ENCODE measurements around the gene ACTA2.

The ACTA2 gene

GRCh38 chr10:88949051-88949450, 3.5 kb downstream of the ACTA2 start:
- Histone ChIP-seq H3K4me3 (ENCODE audit: low read depth in 1 of 2, low read length in 2 of 2) (peak overlapping the region; percentile 17 to 87), H3K27ac (ENCODE audit: low read depth, low read length) (peak overlapping the region; percentile 93), H3K4me1 (ENCODE audit: insufficient read depth, low read length) (peaks cover 44% of the 10 kb centered on the region), H3K36me3 (ENCODE audit: insufficient read depth, low read length) (peaks cover 45% of the 10 kb centered on the region), H3K9ac (ENCODE audit: low read length) (peak overlapping the region; percentile 98), H3K9me3 (ENCODE audit: low read length) (no peaks in the 10 kb centered on the region), H3K27me3 (ENCODE audit: control insufficient read depth in 1 of 2, insufficient read depth in 2 of 2, low read length in 2 of 2) (no peaks in the 10 kb centered on the region)

GRCh38 chr10:88946965-88947590, 5.5 kb downstream of the ACTA2 start:
- peak overlapping the region; percentile 98 for H3K9ac ChIP-seq (ENCODE audit: low read length)
- H3K27me3 ChIP-seq (ENCODE audit: control insufficient read depth in 1 of 2, insufficient read depth in 2 of 2, low read length in 2 of 2) = no peaks in the 10 kb centered on the region
- peak overlapping the region; percentile 35 for H3K27ac ChIP-seq (ENCODE audit: low read depth, low read length)
- peaks cover 52% of the 10 kb centered on the region for H3K4me1 ChIP-seq (ENCODE audit: insufficient read depth, low read length)
- H3K9me3 ChIP-seq (ENCODE audit: low read length) = no peaks in the 10 kb centered on the region
- H3K36me3 ChIP-seq (ENCODE audit: insufficient read depth, low read length) = peaks cover 65% of the 10 kb centered on the region
- H3K4me3 ChIP-seq (ENCODE audit: low read depth in 1 of 2, low read length in 2 of 2) = peak overlapping the region in 1 of 2 donors; percentile 87

- peaks cover 73% of the 10 kb centered on the region for H3K36me3 ChIP-seq (ENCODE audit: insufficient read depth, low read length)
- peaks cover 60% of the 10 kb centered on the region for H3K4me1 ChIP-seq (ENCODE audit: insufficient read depth, low read length)
- peak overlapping the region; percentile 24 for H3K27ac ChIP-seq (ENCODE audit: low read depth, low read length)
- H3K27me3 ChIP-seq (ENCODE audit: control insufficient read depth in 1 of 2, insufficient read depth in 2 of 2, low read length in 2 of 2) = no peaks in the 10 kb centered on the region
- no peak overlapping the region for H3K4me3 ChIP-seq (ENCODE audit: low read depth in 1 of 2, low read length in 2 of 2)
- no peaks in the 10 kb centered on the region for H3K9me3 ChIP-seq (ENCODE audit: low read length)
- H3K9ac ChIP-seq (ENCODE audit: low read length) = no peak overlapping the region
These were observed 6.4 kb downstream of the ACTA2 start for GRCh38 chr10:88946200-88946599.

GRCh38 chr10:88944813-88945212, 7.8 kb downstream of the ACTA2 start:
- peaks cover 87% of the 10 kb centered on the region for H3K36me3 ChIP-seq (ENCODE audit: insufficient read depth, low read length)
- H3K4me1 ChIP-seq (ENCODE audit: insufficient read depth, low read length) = peaks cover 70% of the 10 kb centered on the region
- H3K9me3 ChIP-seq (ENCODE audit: low read length) = no peaks in the 10 kb centered on the region
- H3K4me3 ChIP-seq (ENCODE audit: low read depth in 1 of 2, low read length in 2 of 2) = no peak overlapping the region
- H3K9ac ChIP-seq (ENCODE audit: low read length) = peak overlapping the region; percentile 2
- H3K27me3 ChIP-seq (ENCODE audit: control insufficient read depth in 1 of 2, insufficient read depth in 2 of 2, low read length in 2 of 2) = no peaks in the 10 kb centered on the region
- H3K27ac ChIP-seq (ENCODE audit: low read depth, low read length) = peak overlapping the region; percentile 43

GRCh38 chr10:88943778-88944177, 8.8 kb downstream of the ACTA2 start:
- Histone ChIP-seq H3K4me3 (ENCODE audit: low read depth in 1 of 2, low read length in 2 of 2) (peak overlapping the region in 1 of 2 donors; percentile 12), H3K27ac (ENCODE audit: low read depth, low read length) (peak overlapping the region; percentile 4), H3K9me3 (ENCODE audit: low read length) (no peaks in the 10 kb centered on the region), H3K36me3 (ENCODE audit: insufficient read depth, low read length) (peaks cover 94% of the 10 kb centered on the region), H3K27me3 (ENCODE audit: control insufficient read depth in 1 of 2, insufficient read depth in 2 of 2, low read length in 2 of 2) (no peaks in the 10 kb centered on the region), H3K4me1 (ENCODE audit: insufficient read depth, low read length) (peaks cover 73% of the 10 kb centered on the region), H3K9ac (ENCODE audit: low read length) (no peak overlapping the region)

GRCh38 chr10:88941026-88941425, 11.5 kb downstream of the ACTA2 start:
- Histone ChIP-seq H3K27ac (ENCODE audit: low read depth, low read length) (peak overlapping the region; percentile 46), H3K27me3 (ENCODE audit: control insufficient read depth in 1 of 2, insufficient read depth in 2 of 2, low read length in 2 of 2) (no peaks in the 10 kb centered on the region), H3K4me3 (ENCODE audit: low read depth in 1 of 2, low read length in 2 of 2) (no peak overlapping the region), H3K9ac (ENCODE audit: low read length) (peak overlapping the region; percentile 12), H3K9me3 (ENCODE audit: low read length) (no peaks in the 10 kb centered on the region), H3K4me1 (ENCODE audit: insufficient read depth, low read length) (peaks cover 61% of the 10 kb centered on the region), H3K36me3 (ENCODE audit: insufficient read depth, low read length) (peaks cover 97% of the 10 kb centered on the region)

- no peak overlapping the region for H3K4me3 ChIP-seq (ENCODE audit: low read depth in 1 of 2, low read length in 2 of 2)
- peaks cover 96% of the 10 kb centered on the region for H3K36me3 ChIP-seq (ENCODE audit: insufficient read depth, low read length)
- peaks cover 52% of the 10 kb centered on the region for H3K4me1 ChIP-seq (ENCODE audit: insufficient read depth, low read length)
- peak overlapping the region; percentile 35 for H3K27ac ChIP-seq (ENCODE audit: low read depth, low read length)
- no peak overlapping the region for H3K9ac ChIP-seq (ENCODE audit: low read length)
- no peaks in the 10 kb centered on the region for H3K27me3 ChIP-seq (ENCODE audit: control insufficient read depth in 1 of 2, insufficient read depth in 2 of 2, low read length in 2 of 2)
- no peaks in the 10 kb centered on the region for H3K9me3 ChIP-seq (ENCODE audit: low read length)
These were observed 13.6 kb downstream of the ACTA2 start for GRCh38 chr10:88938938-88939337.

GRCh38 chr10:88938039-88938438, 14.5 kb downstream of the ACTA2 start:
- H3K36me3 ChIP-seq (ENCODE audit: insufficient read depth, low read length) = peaks cover 87% of the 10 kb centered on the region
- H3K4me3 ChIP-seq (ENCODE audit: low read depth in 1 of 2, low read length in 2 of 2) = no peak overlapping the region
- no peaks in the 10 kb centered on the region for H3K27me3 ChIP-seq (ENCODE audit: control insufficient read depth in 1 of 2, insufficient read depth in 2 of 2, low read length in 2 of 2)
- peak overlapping the region; percentile 8 for H3K27ac ChIP-seq (ENCODE audit: low read depth, low read length)
- H3K9me3 ChIP-seq (ENCODE audit: low read length) = no peaks in the 10 kb centered on the region
- H3K4me1 ChIP-seq (ENCODE audit: insufficient read depth, low read length) = peaks cover 44% of the 10 kb centered on the region
- no peak overlapping the region for H3K9ac ChIP-seq (ENCODE audit: low read length)

- H3K4me1 ChIP-seq (ENCODE audit: insufficient read depth, low read length) = peaks cover 41% of the 10 kb centered on the region
- no peaks in the 10 kb centered on the region for H3K27me3 ChIP-seq (ENCODE audit: control insufficient read depth in 1 of 2, insufficient read depth in 2 of 2, low read length in 2 of 2)
- peaks cover 73% of the 10 kb centered on the region for H3K36me3 ChIP-seq (ENCODE audit: insufficient read depth, low read length)
- H3K4me3 ChIP-seq (ENCODE audit: low read depth in 1 of 2, low read length in 2 of 2) = no peak overlapping the region
- H3K27ac ChIP-seq (ENCODE audit: low read depth, low read length) = peak overlapping the region; percentile 60
- H3K9ac ChIP-seq (ENCODE audit: low read length) = no peak overlapping the region
- no peaks in the 10 kb centered on the region for H3K9me3 ChIP-seq (ENCODE audit: low read length)
These were observed 15.9 kb downstream of the ACTA2 start for GRCh38 chr10:88936656-88937055.

- H3K36me3 ChIP-seq (ENCODE audit: insufficient read depth, low read length) = peaks cover 58% of the 10 kb centered on the region
- no peaks in the 10 kb centered on the region for H3K9me3 ChIP-seq (ENCODE audit: low read length)
- H3K27ac ChIP-seq (ENCODE audit: low read depth, low read length) = peak overlapping the region; percentile 54
- H3K4me3 ChIP-seq (ENCODE audit: low read depth in 1 of 2, low read length in 2 of 2) = no peak overlapping the region
- no peak overlapping the region for H3K9ac ChIP-seq (ENCODE audit: low read length)
- no peaks in the 10 kb centered on the region for H3K27me3 ChIP-seq (ENCODE audit: control insufficient read depth in 1 of 2, insufficient read depth in 2 of 2, low read length in 2 of 2)
- peaks cover 27% of the 10 kb centered on the region for H3K4me1 ChIP-seq (ENCODE audit: insufficient read depth, low read length)
These were observed 17.5 kb downstream of the ACTA2 start for GRCh38 chr10:88934900-88935672.

- Histone ChIP-seq H3K9me3 (ENCODE audit: low read length) (no peaks in the 10 kb centered on the region), H3K4me3 (ENCODE audit: low read depth in 1 of 2, low read length in 2 of 2) (no peak overlapping the region), H3K27me3 (ENCODE audit: control insufficient read depth in 1 of 2, insufficient read depth in 2 of 2, low read length in 2 of 2) (no peaks in the 10 kb centered on the region), H3K9ac (ENCODE audit: low read length) (no peak overlapping the region), H3K36me3 (ENCODE audit: insufficient read depth, low read length) (peaks cover 42% of the 10 kb centered on the region), H3K27ac (ENCODE audit: low read depth, low read length) (no peak overlapping the region), H3K4me1 (ENCODE audit: insufficient read depth, low read length) (peaks cover 23% of the 10 kb centered on the region)
These were observed 19.0 kb downstream of the ACTA2 start for GRCh38 chr10:88933564-88933963.

All from muscle layer of colon (tissue), 2 donors.